Ascending aorta (tissue), 2 donors: ENCODE data around the gene LCOR. TPM values are rescaled to one million over a fixed set of nuclear protein-coding genes. Genes with fewer than 3 reads are reported as not detected.
"Not testable (repeated sequence)": the region's sequence is repeated elsewhere in the genome, so short reads cannot be mapped to it uniquely, and the experiment has no call there.

Experiments used
- DNase-seq, 2 donors: peaks; one replicate each; pipeline ENCODE4 v3.0.0-alpha.2; 2019; ENCODE audit warnings: low spot score in 2 of 2
- H3K27ac ChIP-seq, 2 donors: fragments of 200-600 bp; sonication (generic); one replicate each; pipeline ENCODE4 v1.5.1; 2016 to 2017; ENCODE audit warnings: mild to moderate bottlenecking in 1 of 2
- H3K27me3 ChIP-seq: fragments of 200-600 bp; sonication (generic); one replicate; pipeline ENCODE4 v1.5.1; 2017
- H3K36me3 ChIP-seq, 2 donors: fragments of 200-600 bp; sonication (generic); one replicate each; pipeline ENCODE4 v1.5.1; 2016
- H3K4me1 ChIP-seq, 2 donors: fragments of 200-600 bp; sonication (generic); one replicate each; pipeline ENCODE4 v1.5.1; 2016 to 2017; ENCODE audit warnings: mild to moderate bottlenecking in 1 of 2
- H3K4me3 ChIP-seq, 2 donors: fragments of 200-600 bp; sonication (generic); one replicate each; pipeline ENCODE4 v1.5.1; 2016 to 2017; ENCODE audit warnings: mild to moderate bottlenecking in 1 of 2
- H3K9me3 ChIP-seq, 2 donors: fragments of 200-600 bp; sonication (generic); one replicate each; pipeline ENCODE4 v1.5.1; 2016
- intact Hi-C: fragments of 100-400 bp; cut with DNase I; formaldehyde crosslinking; loops from one replicate; pipeline ENCODE4 v1.15.1; 2023
- total RNA-seq: library from RNA; depleted of rRNA; stranded (reverse); fragments of >200 nt; gene quantifications from one replicate; pipeline ENCODE4 v1.1.0, GENCODE V29; 2016
- TF ChIP-seq, protein P1 (sequence below), 3 experiments: fragments of 200-600 bp in 2 of 3; fragments of 450-650 bp in 1 of 3; sonication (generic) in 2 of 3; IDR thresholded peaks; one replicate each; pipeline ENCODE4 v1.5.1; 2016 to 2019; ENCODE audit warnings: antibody characterized with exemption in 3 of 3, mild to moderate bottlenecking in 1 of 3, moderate library complexity in 1 of 3

The LCOR gene
- total RNA-seq, 1 donor from 2014 or later: 7.5 TPM

DNA sequence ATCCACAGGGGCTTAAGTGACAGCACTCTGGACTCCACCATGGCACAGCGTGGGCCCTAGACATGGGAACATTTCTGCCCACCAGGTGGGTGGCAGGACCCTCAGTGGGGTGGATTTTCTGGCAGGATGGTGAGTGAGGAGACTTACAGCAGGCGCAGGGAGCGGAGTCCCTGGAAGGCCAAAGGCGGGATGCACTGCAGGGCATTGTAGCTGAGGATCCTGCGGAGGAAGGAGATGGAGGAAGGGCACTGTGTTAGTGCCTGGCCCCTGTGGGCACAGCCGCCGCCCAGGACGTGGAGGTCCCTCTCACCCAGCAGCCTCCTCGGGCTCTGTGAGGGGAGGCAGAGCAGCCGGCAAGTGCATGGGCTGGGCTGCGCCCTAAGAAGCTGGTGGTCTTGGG lies 199.4 kb downstream of the LCOR start:
- DNase-seq: no peak
- Histone ChIP-seq H3K36me3 (no peaks in the 10 kb centered on the region), H3K27ac (no peak overlapping the region), H3K9me3 (no peaks in the 10 kb centered on the region), H3K27me3 (no peaks in the 10 kb centered on the region), H3K4me1 (no peaks in the 10 kb centered on the region), H3K4me3 (no peak overlapping the region)
- intact Hi-C loops: no loop called here
- TF ChIP-seq, protein P1, sequence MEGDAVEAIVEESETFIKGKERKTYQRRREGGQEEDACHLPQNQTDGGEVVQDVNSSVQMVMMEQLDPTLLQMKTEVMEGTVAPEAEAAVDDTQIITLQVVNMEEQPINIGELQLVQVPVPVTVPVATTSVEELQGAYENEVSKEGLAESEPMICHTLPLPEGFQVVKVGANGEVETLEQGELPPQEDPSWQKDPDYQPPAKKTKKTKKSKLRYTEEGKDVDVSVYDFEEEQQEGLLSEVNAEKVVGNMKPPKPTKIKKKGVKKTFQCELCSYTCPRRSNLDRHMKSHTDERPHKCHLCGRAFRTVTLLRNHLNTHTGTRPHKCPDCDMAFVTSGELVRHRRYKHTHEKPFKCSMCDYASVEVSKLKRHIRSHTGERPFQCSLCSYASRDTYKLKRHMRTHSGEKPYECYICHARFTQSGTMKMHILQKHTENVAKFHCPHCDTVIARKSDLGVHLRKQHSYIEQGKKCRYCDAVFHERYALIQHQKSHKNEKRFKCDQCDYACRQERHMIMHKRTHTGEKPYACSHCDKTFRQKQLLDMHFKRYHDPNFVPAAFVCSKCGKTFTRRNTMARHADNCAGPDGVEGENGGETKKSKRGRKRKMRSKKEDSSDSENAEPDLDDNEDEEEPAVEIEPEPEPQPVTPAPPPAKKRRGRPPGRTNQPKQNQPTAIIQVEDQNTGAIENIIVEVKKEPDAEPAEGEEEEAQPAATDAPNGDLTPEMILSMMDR (IDR thresholded peaks at IDR 0.05): no peak

DNA sequence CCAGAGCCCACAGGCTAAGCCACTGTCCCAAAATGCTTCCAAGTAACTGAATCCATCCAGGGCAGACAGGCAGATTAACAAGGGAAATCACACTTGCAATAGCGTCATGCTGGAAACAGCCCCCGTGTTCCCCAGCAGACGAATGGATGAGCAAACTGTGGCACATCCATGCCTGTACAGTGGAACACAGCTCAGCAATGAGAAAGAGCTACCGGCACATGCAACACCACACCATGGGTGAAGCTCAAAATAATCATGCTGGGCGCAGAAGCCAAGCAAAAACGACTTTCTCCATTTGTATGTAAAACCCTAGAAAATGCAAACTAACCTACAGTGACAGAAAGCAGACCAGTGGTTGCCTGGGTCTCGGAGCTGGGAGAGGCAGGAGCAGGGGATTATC lies 200.5 kb downstream of the LCOR start:
- no peaks in the 10 kb centered on the region for H3K36me3 ChIP-seq
- H3K9me3 ChIP-seq: no peaks in the 10 kb centered on the region
- no peak for DNase-seq
- intact Hi-C loops: no loop called here
- H3K27me3 ChIP-seq: no peaks in the 10 kb centered on the region
- no peak overlapping the region for H3K27ac ChIP-seq
- no peaks in the 10 kb centered on the region for H3K4me1 ChIP-seq
- no peak overlapping the region for H3K4me3 ChIP-seq
- TF ChIP-seq, protein P1 (IDR thresholded peaks at IDR 0.05): no peak

DNA sequence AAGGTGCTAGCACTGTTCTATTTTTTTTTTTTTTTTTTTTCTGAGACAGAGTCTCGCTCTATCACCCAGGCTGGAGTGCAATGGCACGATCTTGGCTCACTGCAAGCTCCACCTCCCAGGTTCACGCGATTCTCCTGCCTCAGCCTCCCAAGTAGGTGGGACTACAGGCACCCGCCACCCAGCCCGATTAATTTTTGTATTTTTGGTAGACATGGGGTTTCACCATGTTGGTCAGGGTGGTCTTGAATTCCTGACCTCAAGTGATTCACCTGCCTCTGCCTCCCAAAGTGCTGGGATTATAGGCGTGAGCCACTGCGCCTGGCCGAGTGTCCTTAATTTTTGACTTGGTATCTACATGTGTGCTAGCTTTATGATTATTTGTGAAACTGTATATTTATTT lies 201.7 kb downstream of the LCOR start:
- H3K4me3 ChIP-seq, H3K9me3 ChIP-seq, H3K4me1 ChIP-seq, H3K27me3 ChIP-seq, intact Hi-C loops, DNase-seq, H3K27ac ChIP-seq, H3K36me3 ChIP-seq: not testable (repeated sequence)

DNA sequence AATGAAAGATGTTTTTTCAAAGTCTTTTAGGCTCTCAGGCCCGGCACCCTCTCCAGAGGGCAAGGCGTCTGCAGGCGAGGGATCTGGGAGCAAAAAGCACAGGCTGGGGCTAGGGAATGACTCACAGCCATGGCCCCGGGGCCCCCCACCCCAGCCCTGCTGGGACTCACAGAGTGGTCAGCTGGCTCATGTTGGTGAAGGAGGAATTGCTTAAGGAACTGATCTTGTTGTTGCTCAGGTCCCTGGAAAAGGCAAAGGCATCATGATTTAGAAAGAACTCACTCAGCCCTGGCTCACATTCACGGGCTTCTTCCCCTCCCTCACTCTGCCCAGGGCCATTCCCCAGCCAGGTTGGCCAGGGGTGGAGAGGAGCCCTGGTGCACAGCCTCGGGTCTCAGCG lies 202.2 kb downstream of the LCOR start:
- Histone ChIP-seq H3K36me3 (no peaks in the 10 kb centered on the region), H3K9me3 (no peaks in the 10 kb centered on the region), H3K4me1 (no peaks in the 10 kb centered on the region), H3K4me3 (no peak overlapping the region), H3K27ac (no peak overlapping the region), H3K27me3 (no peaks in the 10 kb centered on the region)
- TF ChIP-seq, protein P1 (IDR thresholded peaks at IDR 0.05): no peak
- intact Hi-C loops: no loop called here
- DNase-seq: no peak

DNA sequence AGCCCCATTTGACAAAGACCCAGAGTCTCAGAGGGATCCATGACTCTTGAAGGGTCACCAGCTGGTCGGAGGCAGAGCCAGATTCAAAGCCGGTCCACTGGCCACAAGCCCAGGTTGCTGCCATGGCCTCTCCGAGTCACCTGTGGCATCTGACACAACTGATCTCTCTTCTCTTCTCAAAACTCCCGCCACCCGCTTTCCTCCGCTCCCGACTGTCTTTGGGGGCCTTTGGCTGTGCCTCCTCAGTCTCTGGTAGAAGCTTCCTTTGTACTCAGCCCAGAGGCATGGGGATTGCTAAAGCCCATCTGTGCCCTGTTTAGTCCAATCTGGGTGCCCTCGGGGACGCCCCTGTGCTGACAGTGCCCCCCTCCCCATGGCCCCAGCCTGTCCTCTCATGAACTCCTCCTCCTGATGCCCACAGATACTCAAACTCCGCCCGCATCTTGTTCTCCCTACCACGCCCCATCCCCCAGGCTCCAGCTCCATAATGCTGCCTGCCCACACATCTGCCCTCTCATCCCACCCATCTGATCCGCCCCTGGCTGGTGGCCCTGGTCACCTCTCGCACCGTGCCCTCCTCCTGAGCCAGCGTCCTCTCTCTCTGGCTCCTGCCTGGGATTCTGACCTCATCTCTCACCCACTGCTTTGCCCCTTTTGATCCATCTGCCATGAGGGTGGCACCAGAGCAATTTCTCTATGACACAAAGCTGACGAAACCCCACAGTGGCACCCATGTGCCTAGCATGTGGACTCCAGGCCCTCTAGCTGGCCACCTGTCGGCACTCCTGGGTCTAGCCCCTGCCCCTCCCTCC lies 203.1 kb downstream of the LCOR start:
- TF ChIP-seq, protein P1 (IDR thresholded peaks at IDR 0.05): no peak

More for the DNA sequence above, 203.1 kb downstream of the LCOR start:
- Histone ChIP-seq H3K4me1 (no peaks in the 10 kb centered on the region), H3K4me3 (no peak overlapping the region), H3K27me3 (no peaks in the 10 kb centered on the region), H3K36me3 (no peaks in the 10 kb centered on the region), H3K27ac (no peak overlapping the region), H3K9me3 (no peaks in the 10 kb centered on the region)
- no peak for DNase-seq
- intact Hi-C loops: loop anchor here (5.0 kb wide), 1 partner anchor 123 kb away; no protein-coding TSS in a partner anchor
